Right lobe of liver (tissue), 6 donors: Measurements from ENCODE around the gene APC2. TPM values are rescaled to one million over a fixed set of nuclear protein-coding genes. Genes with fewer than 3 reads are reported as not detected.
A peak's percentile ranks its signal among the peaks of the same experiment; 100 is the strongest.

Experiments
- ATAC-seq, 4 donors: fragments of 200-7000 bp; cut with Tn5 transposase; one replicate each; pipeline ENCODE4 v1.9.1; 2020; ENCODE audit warnings: mild to moderate bottlenecking in 4 of 4, moderate library complexity in 4 of 4
- DNase-seq, 3 donors: peaks; one replicate each; pipeline ENCODE4 v3.0.0-alpha.2; 2020
- H3K27ac ChIP-seq, 3 donors: fragments of 200-600 bp; one replicate each; pipeline ENCODE4 v1.8.0; 2022
- H3K27me3 ChIP-seq, 2 donors: fragments of 200-600 bp; one replicate each; pipeline ENCODE4 v1.8.0; 2022
- H3K36me3 ChIP-seq, 4 donors: fragments of 200-600 bp; sonication (generic) in 1 of 4; one replicate each; pipeline versions ENCODE4 v1.5.1 to v1.8.0; 2017 to 2022; ENCODE audit warnings: control low read depth in 1 of 4
- H3K4me1 ChIP-seq, 4 donors: fragments of 200-600 bp; sonication (generic) in 1 of 4; one replicate each; pipeline versions ENCODE4 v1.5.1 to v1.8.0; 2017 to 2022; ENCODE audit warnings: control low read depth in 1 of 4
- H3K4me3 ChIP-seq, 3 donors: fragments of 200-600 bp; one replicate each; pipeline ENCODE4 v1.8.0; 2022
- H3K9me3 ChIP-seq, 4 donors: fragments of 200-600 bp; sonication (generic) in 1 of 4; one replicate each; pipeline versions ENCODE4 v1.5.1 to v1.8.0; 2017 to 2022; ENCODE audit warnings: control low read depth in 1 of 4
- CTCF ChIP-seq, 4 donors: fragments of 200-600 bp in 3 of 4; fragments of 450-650 bp in 1 of 4; IDR thresholded peaks; one replicate each; pipeline versions ENCODE4 v1.5.1 to v1.8.0; 2016 to 2022; ENCODE audit warnings: antibody characterized with exemption in 4 of 4, mild to moderate bottlenecking in 2 of 4
- POLR2A ChIP-seq: fragments of 450-650 bp; IDR thresholded peaks from one replicate; pipeline ENCODE4 v1.6.1; 2017; ENCODE audit warnings: antibody characterized with exemption, mild to moderate bottlenecking
- WGBS: methylation state at CpG from one replicate; pipeline ENCODE4 v1.1.6; 2018; ENCODE audit warnings: low coverage, low lambda C conversion rate; ENCODE audit not compliant: insufficient coverage; ENCODE audit errors: missing lambda C conversion rate; 5-methylcytosine and 5-hydroxymethylcytosine counted together
- intact Hi-C, 2 donors: fragments of 100-400 bp; cut with DNase I; formaldehyde crosslinking; loops; one replicate each; pipeline versions ENCODE4 v1.11.2 to v1.14.1; 2022
- total RNA-seq, 6 experiments: library from RNA; depleted of rRNA in 2 of 6; stranded (reverse); fragments of >200 nt in 2 of 6; fragmentation: NEBNext Ultra II Directional in 3 of 6; extraction: Animal tissue kit (Norgen Biotek cat#: 25700) in 3 of 6; gene quantifications; one replicate each; pipeline versions ENCODE4 v1.1.0 to v1.2.4, GENCODE V29; 2016 to 2023
- donor health status: DM: no; HTN: yes; CAD: no.
- donor health status: DM: no; HTN: no; CAD: no.
- donor health status: DM: no; HTN: no; CAD: no.
- donor health status: DM: no; HTN: yes; CAD: no.
- donor health status: DM: no; HTN: yes; CAD: no.

The APC2 gene
- total RNA-seq, 6 experiments from 2014 or later: 0.06 to 0.13 (median 0.06) TPM; not detected in 3

GRCh38 chr19:1489463-1490310 is 39.8 kb downstream of the APC2 start:
- DNase-seq: peak in 2 of 3 donors; percentile 26 to 57
- WGBS: 54% methylated on average over 6 of the region's 37 CpGs
- Histone ChIP-seq H3K27me3 (no peaks in the 10 kb centered on the region), H3K36me3 (no peaks in the 10 kb centered on the region), H3K4me3 (peak overlapping the region; percentile 39 to 66 (median 56)), H3K9me3 (no peaks in the 10 kb centered on the region), H3K4me1 (peaks cover 0 to 26% (median 7%) of the 10 kb centered on the region in 4 donors), H3K27ac (peak overlapping the region in 2 of 3 donors; percentile 49 to 65)
- intact Hi-C loops: no loop called here
- TF ChIP-seq CTCF (IDR thresholded peaks at IDR 0.05) (no peak), POLR2A (no peak)
- ATAC-seq: no peak

- Histone ChIP-seq H3K27ac (peak within 1 kb of the TSS; percentile 52 to 79 (median 63)), H3K27me3 (no peaks in the 10 kb centered on the region), H3K4me3 (peak within 1 kb of the TSS; percentile 75 to 89 (median 86)), H3K36me3 (no peaks in the 10 kb centered on the region), H3K4me1 (peaks cover 0 to 26% (median 7%) of the 10 kb centered on the region in 4 donors), H3K9me3 (no peaks in the 10 kb centered on the region)
- peak; percentile 98 to 99 (median 99) for DNase-seq
- intact Hi-C loops: no loop called here
- TF ChIP-seq CTCF (IDR thresholded peaks at IDR 0.05) (peak in 1 of 4 donors; percentile 3), POLR2A (no peak)
- ATAC-seq: peak; percentile 78 to 89 (median 82)
- 1% methylated on average over 48 of the region's 74 CpGs for WGBS
Measured at GRCh38 chr19:1490311-1491113, 40.6 kb downstream of the APC2 start, which contains the start of gene PCSK4. Gene PCSK4 (minus strand): TSS chr19:1490350. CDS start chr19:1490346, 4 bp downstream.

GRCh38 chr19:1491114-1491848 is 41.4 kb downstream of the APC2 start, which contains the start of gene REEP6:
Gene REEP6 (plus strand): TSS chr19:1491181. CDS start chr19:1491270, 89 bp downstream.
- ATAC-seq (no peak), DNase-seq (peak in 2 of 3 donors; percentile 45 to 66)
- WGBS: 7% methylated on average over 15 of the region's 73 CpGs
- Histone ChIP-seq H3K4me1 (peaks cover 0 to 26% (median 7%) of the 10 kb centered on the region in 4 donors), H3K27ac (peak within 1 kb of the TSS; percentile 52 to 79 (median 63)), H3K9me3 (no peaks in the 10 kb centered on the region), H3K4me3 (peak within 1 kb of the TSS; percentile 75 to 89 (median 86)), H3K36me3 (no peaks in the 10 kb centered on the region), H3K27me3 (no peaks in the 10 kb centered on the region)
- TF ChIP-seq CTCF (IDR thresholded peaks at IDR 0.05): no peak
- TF ChIP-seq POLR2A: peak; percentile 97
- intact Hi-C loops: no loop called here

GRCh38 chr19:1491849-1492170 is 41.9 kb downstream of the APC2 start:
- 52% methylated on average over 7 of the region's 12 CpGs for WGBS
- DNase-seq: peak; percentile 36 to 72 (median 61)

More at GRCh38 chr19:1491849-1492170, 41.9 kb downstream of the APC2 start:
- Histone ChIP-seq H3K27me3 (no peaks in the 10 kb centered on the region), H3K27ac (peak overlapping the region; percentile 52 to 79 (median 63)), H3K4me3 (peak overlapping the region; percentile 75 to 89 (median 86)), H3K36me3 (no peaks in the 10 kb centered on the region), H3K4me1 (peaks cover 0 to 26% (median 7%) of the 10 kb centered on the region in 4 donors), H3K9me3 (no peaks in the 10 kb centered on the region)
- ATAC-seq: no peak
- intact Hi-C loops: no loop called here
- TF ChIP-seq POLR2A (no peak), CTCF (IDR thresholded peaks at IDR 0.05) (no peak)
